H1 (cell line): Measurements from ENCODE around the gene TLE2. TPM values are rescaled to one million over a fixed set of nuclear protein-coding genes. Genes with fewer than 3 reads are reported as not detected.

Source experiments
- CTCF ChIA-PET: fragments of 300-600 bp; sonication (Branson Sonifier 250); formaldehyde crosslinking; loops from one replicate; lab custom pipeline; 2021; ENCODE audit not compliant: partially characterized antibody; lab: Charles Lee
- POLR2A ChIA-PET: fragments of 300-600 bp; sonication (Branson Sonifier 250); formaldehyde crosslinking; loops from one replicate; lab custom pipeline; 2021; ENCODE audit warnings: inconsistent platforms; ENCODE audit not compliant: partially characterized antibody; lab: Charles Lee
- DNase-seq, 2 experiments: peaks; one replicate each; pipeline versions ENCODE4 v3.0.0 to v3.0.0-alpha.2; 2010 to 2022; ENCODE audit warnings: low spot score in 2 of 2, low read depth in 1 of 2, mixed read lengths in 1 of 2
- FAIRE-seq: peaks from 2 replicates; lab custom pipeline; 2011; peaks lifted over from hg19 to GRCh38; lab: Jason Lieb, UNC
- H2AFZ ChIP-seq: 2 replicates; pipeline ENCODE4 v1.8.1; 2012; ENCODE audit warnings: low read length, inconsistent platforms
- H2AK5ac ChIP-seq: 2 replicates; pipeline ENCODE4 v1.6.1; 2013; ENCODE audit warnings: low read depth, low read length
- H2BK120ac ChIP-seq: replicated peaks from 2 replicates; pipeline ENCODE3; 2013; ENCODE audit warnings: low read depth, low read length, inconsistent platforms
- H2BK12ac ChIP-seq: 2 replicates; pipeline ENCODE4 v1.6.1; 2013; ENCODE audit warnings: low read depth, low read length
- H2BK15ac ChIP-seq: 2 replicates; pipeline ENCODE4 v1.6.1; 2013; ENCODE audit warnings: low read length
- H2BK20ac ChIP-seq: 2 replicates; pipeline ENCODE4 v1.6.1; 2013; ENCODE audit warnings: low read length
- H2BK5ac ChIP-seq: 2 replicates; pipeline ENCODE4 v1.6.1; 2013; ENCODE audit warnings: low read depth, low read length
- H3K14ac ChIP-seq: 2 replicates; pipeline ENCODE4 v1.6.1; 2013; ENCODE audit warnings: inconsistent platforms; ENCODE audit not compliant: insufficient read length
- H3K18ac ChIP-seq: 2 replicates; pipeline ENCODE4 v1.6.1; 2013; ENCODE audit warnings: low read length; ENCODE audit errors: extremely low read depth
- H3K23ac ChIP-seq: 2 replicates; pipeline ENCODE4 v1.6.1; 2013; ENCODE audit warnings: inconsistent platforms; ENCODE audit not compliant: insufficient read length
- H3K23me2 ChIP-seq: 2 replicates; pipeline ENCODE4 v1.6.1; 2013; ENCODE audit warnings: low read depth, low read length
- H3K27ac ChIP-seq: 2 replicates; pipeline ENCODE4 v1.6.1; 2011; ENCODE audit warnings: low read depth, low read length, inconsistent platforms
- H3K27me3 ChIP-seq, 4 experiments: replicated peaks in 1 of 4; 1 replicate in 1 of 4; 2 replicates in 3 of 4; pipeline versions ENCODE4 v1.6.1 to v1.8.1; 2011 to 2013; ENCODE audit warnings: low read length in 3 of 4, mild to moderate bottlenecking in 3 of 4, inconsistent platforms in 2 of 4, mixed read lengths in 2 of 4, moderate library complexity in 1 of 4; ENCODE audit not compliant: control insufficient read depth in 3 of 4, insufficient read depth in 3 of 4; ENCODE audit errors: extremely low read depth in 1 of 4
- H3K36me3 ChIP-seq, 4 experiments: 2 replicates each; pipeline versions ENCODE4 v1.6.1 to v1.8.1; 2011 to 2013; ENCODE audit warnings: mild to moderate bottlenecking in 4 of 4, low read length in 3 of 4, moderate library complexity in 2 of 4, control low read depth in 1 of 4, inconsistent platforms in 1 of 4; ENCODE audit not compliant: insufficient read depth in 4 of 4, control insufficient read depth in 2 of 4
- H3K4ac ChIP-seq: replicated peaks from 2 replicates; pipeline ENCODE3; 2013; ENCODE audit warnings: low read length, low read depth, mixed read lengths, inconsistent platforms; ENCODE audit not compliant: insufficient read length
- H3K4me1 ChIP-seq, 4 experiments: replicated peaks in 1 of 4; 1 replicate in 1 of 4; 2 replicates in 3 of 4; pipeline versions ENCODE4 v1.6.1 to v1.8.1; 2011 to 2013; ENCODE audit warnings: low read length in 3 of 4, inconsistent platforms in 2 of 4, mixed read lengths in 1 of 4; ENCODE audit not compliant: insufficient read depth in 4 of 4, control insufficient read depth in 3 of 4
- H3K4me2 ChIP-seq, 2 experiments: 2 replicates each; pipeline versions ENCODE4 v1.6.1 to v1.8.1; 2011 to 2013; ENCODE audit warnings: low read depth in 2 of 2, low read length in 2 of 2, control low read depth in 1 of 2, inconsistent platforms in 1 of 2, mild to moderate bottlenecking in 1 of 2; ENCODE audit not compliant: insufficient read depth in 1 of 2
- H3K4me3 ChIP-seq, 4 experiments: fragments of 200-600, 300-600 bp in 1 of 4; sonication (generic), shearing (Covaris generic), sonication (Bioruptor Twin) in 1 of 4; 2 replicates each; pipeline versions ENCODE4 v1.5.1 to v1.8.1; 2011 to 2016; ENCODE audit warnings: low read length in 4 of 4, low read depth in 3 of 4, control low read depth in 2 of 4, inconsistent platforms in 2 of 4, mild to moderate bottlenecking in 2 of 4, mixed read lengths in 1 of 4, moderate library complexity in 1 of 4; ENCODE audit not compliant: insufficient read depth in 2 of 4; ENCODE audit errors: extremely low read depth in 1 of 4
- H3K56ac ChIP-seq: replicated peaks from 2 replicates; pipeline ENCODE3; 2013; ENCODE audit warnings: low read depth, mild to moderate bottlenecking, mixed read lengths, low read length, inconsistent platforms; ENCODE audit not compliant: insufficient read length
- H3K79me1 ChIP-seq: 2 replicates; pipeline ENCODE4 v1.6.1; 2013; ENCODE audit warnings: low read depth, low read length, control low read depth
- H3K79me2 ChIP-seq, 2 experiments: 2 replicates each; pipeline versions ENCODE4 v1.6.1 to v1.8.1; 2012 to 2013; ENCODE audit warnings: low read length in 2 of 2, mild to moderate bottlenecking in 2 of 2, inconsistent platforms in 1 of 2; ENCODE audit not compliant: insufficient read depth in 2 of 2, control insufficient read depth in 1 of 2
- H3K9ac ChIP-seq, 4 experiments: replicated peaks in 1 of 4; 1 replicate in 1 of 4; 2 replicates in 3 of 4; pipeline versions ENCODE4 v1.6.1 to v1.8.1; 2011 to 2013; ENCODE audit warnings: low read depth in 3 of 4, low read length in 3 of 4, control low read depth in 2 of 4, mild to moderate bottlenecking in 2 of 4, moderate library complexity in 2 of 4, inconsistent platforms in 1 of 4; ENCODE audit errors: extremely low read depth in 1 of 4
- H3K9me3 ChIP-seq, 2 experiments: 2 replicates each; pipeline versions ENCODE4 v1.6.1 to v1.8.1; 2012 to 2013; ENCODE audit warnings: mild to moderate bottlenecking in 2 of 2, moderate library complexity in 2 of 2, control low read depth in 1 of 2, inconsistent platforms in 1 of 2, low read depth in 1 of 2, low read length in 1 of 2, mixed read lengths in 1 of 2; ENCODE audit not compliant: insufficient read depth in 2 of 2
- H4K20me1 ChIP-seq, 2 experiments: replicated peaks in 1 of 2; 2 replicates each; pipeline versions ENCODE3 to v1.8.1; 2011 to 2013; ENCODE audit warnings: inconsistent platforms in 2 of 2, low read length in 2 of 2, mild to moderate bottlenecking in 1 of 2; ENCODE audit not compliant: insufficient read depth in 2 of 2, control insufficient read depth in 1 of 2
- H4K5ac ChIP-seq: 2 replicates; pipeline ENCODE4 v1.6.1; 2013; ENCODE audit warnings: low read length, low read depth, mixed read lengths, inconsistent platforms; ENCODE audit not compliant: insufficient read length
- H4K8ac ChIP-seq: 2 replicates; pipeline ENCODE4 v1.8.0; 2013; ENCODE audit warnings: mild to moderate bottlenecking, moderate library complexity, low read length, inconsistent platforms; ENCODE audit not compliant: insufficient read depth; ENCODE audit errors: extremely low read depth
- H4K91ac ChIP-seq: replicated peaks from 2 replicates; pipeline ENCODE3; 2013; ENCODE audit warnings: low read length, mixed read lengths, inconsistent platforms; ENCODE audit not compliant: insufficient read length
- CBX5 ChIP-seq: fragments of 300-800, 300-1000 bp; sonication (generic); IDR thresholded peaks from 2 replicates; pipeline ENCODE4 v1.7.1; 2016; ENCODE audit warnings: antibody characterized with exemption, low read length, low read depth
- RNF2 ChIP-seq: fragments of 200-900, 300-1000 bp; sonication (generic); IDR thresholded peaks from 2 replicates; pipeline ENCODE4 v1.7.1; 2016; ENCODE audit warnings: borderline replicate concordance, low read depth, mild to moderate bottlenecking, antibody characterized with exemption, low read length; ENCODE audit not compliant: poor library complexity, severe bottlenecking; ENCODE audit errors: missing control alignments
- SUZ12 ChIP-seq: fragments of 200-600 bp; sonication (generic); IDR thresholded peaks from 2 replicates; pipeline ENCODE4 v1.6.1; 2012; ENCODE audit warnings: mild to moderate bottlenecking, inconsistent platforms, low read length, moderate library complexity, mixed read lengths
- WGBS, 2 experiments: shearing (Covaris generic) in 1 of 2; methylation state at CpG; one replicate each; pipeline versions ENCODE4 v1.1.6 to v1.1.7; 2013 to 2015; ENCODE audit warnings: low lambda C conversion rate in 2 of 2, mixed read lengths in 2 of 2, inconsistent platforms in 1 of 2, low coverage in 1 of 2, missing lambda C conversion rate in 1 of 2; ENCODE audit not compliant: insufficient replicate concordance in 2 of 2, insufficient coverage in 1 of 2, insufficient read length in 1 of 2; ENCODE audit errors: extremely low coverage in 1 of 2, missing lambda C conversion rate in 1 of 2; 5-methylcytosine and 5-hydroxymethylcytosine counted together
- polyA plus RNA-seq, 7 experiments: library from polyadenylated mRNA; depleted of rRNA in 3 of 7; stranded (reverse) in 5 of 7; unstranded in 2 of 7; fragments of >200 nt in 5 of 7; fragments of 200-250 nt in 2 of 7; gene quantifications; 1 replicate in 5 of 7; 2 replicates in 1 of 7; 4 replicates in 1 of 7; pipeline versions ENCODE4 v1.2.1 to v1.2.3, GENCODE V29; 2011 to 2013; ENCODE audit warnings: missing spikeins in 2 of 7, mixed read lengths in 2 of 7
- total RNA-seq: library from RNA; stranded (reverse); fragmentation: NEBNext Ultra II Directional; extraction: Animal tissue kit (Norgen Biotek cat#: 25700); gene quantifications from 2 replicates; pipeline ENCODE4 v1.2.1, GENCODE V29; 2021

TLE2 gene
- total and polyA plus RNA-seq, 2 of the 8 experiments (the other 6 are each of a cell fraction or from before 2014, with no cell fraction given): 8.0 to 11.5 TPM

- Histone ChIP-seq H2BK5ac (no peak overlapping the region), H3K4me3 (no peak overlapping the region), H4K20me1 (peaks cover 0 to 5% of the 10 kb centered on the region in 2 experiments), H2AK5ac (no peak overlapping the region), H3K4me1 (peaks cover 0 to 12% (median 9%) of the 10 kb centered on the region in 4 experiments; a peak in 6 of 7 replicates), H2BK15ac (no peak overlapping the region), H3K23me2 (peaks cover 15% of the 10 kb centered on the region), H3K27ac (no peak overlapping the region), H3K9me3 (no peaks in the 10 kb centered on the region), H2AFZ (no peak overlapping the region), H3K56ac (no peak overlapping the region), H2BK20ac (no peak overlapping the region), H3K4ac (no peak overlapping the region), H3K79me2 (no peaks in the 10 kb centered on the region), H3K27me3 (peaks cover 8 to 41% (median 31%) of the 10 kb centered on the region in 4 experiments), H3K9ac (no peak overlapping the region; a peak in 1 of 7 replicates), H4K91ac (peak overlapping the region; percentile 54), H3K23ac (no peak overlapping the region), H4K5ac (no peak overlapping the region), H3K79me1 (no peaks in the 10 kb centered on the region), H3K4me2 (peak overlapping the region in 1 of 2 experiments; percentile 71; a peak in 1 of 4 replicates), H2BK120ac (no peak overlapping the region), H3K14ac (no peak overlapping the region), H2BK12ac (no peak overlapping the region), H3K18ac (no peak overlapping the region), H3K36me3 (no peaks in the 10 kb centered on the region), H4K8ac (no peak overlapping the region)
- no peak for DNase-seq
- no peak for FAIRE-seq
- ChIA-PET CTCF (interaction anchor here (0.7 to 1.5 kb wide), 2 partner anchors 69 to 70 kb away, joined by 3 to 4 read pairs; no protein-coding TSS in a partner anchor), POLR2A (interaction anchor here (1.0 to 3.2 kb wide), 4 partner anchors 8 to 48 kb away, joined by 3 to 13 read pairs (median 3); no protein-coding TSS in a partner anchor)
- TF ChIP-seq RNF2 (no peak), SUZ12 (no peak), CBX5 (no peak)
- WGBS, 2 experiments: 84% methylated on average over 10 of the region's 11 CpGs; no CpG with 5 or more reads in 1 of the 2 experiments
These were observed 4.7 kb upstream of the TLE2 start for GRCh38 chr19:3033595-3034405.
